IMR-90 (cell line): ENCODE results near the gene SLIT1. TPM values are rescaled to one million over a fixed set of nuclear protein-coding genes. Genes with fewer than 3 reads are reported as not detected.

ENCODE experiments used
- ATAC-seq: fragments of 200-7000 bp; cut with Tn5 transposase; 2 replicates; pipeline ENCODE4 v1.9.1; 2020; ENCODE audit warnings: low read depth, mild to moderate bottlenecking, moderate library complexity
- BruUV-seq: library from RNA; stranded (reverse); fragments of 400-500 nt; replicated peaks from 2 replicates; lab custom pipeline; 2021; lab: Mats Ljungman, UMichigan
- CTCF ChIA-PET: fragments of 300-600 bp; formaldehyde crosslinking; extraction: SDS; loops from one replicate; lab custom pipeline; 2021; ENCODE audit warnings: antibody characterized with exemption; lab: Yijun Ruan, JAX
- POLR2A ChIA-PET: fragments of 300-600 bp; sonication (Branson Sonifier 250); formaldehyde crosslinking; loops from one replicate; lab custom pipeline; 2022; ENCODE audit warnings: antibody characterized with exemption; ENCODE audit not compliant: unreplicated experiment; lab: Charles Lee
- DNase-seq: peaks from one replicate; pipeline ENCODE4 v3.0.0; 2013
- H2AFZ ChIP-seq: replicated peaks from 2 replicates; pipeline ENCODE3; 2013; ENCODE audit warnings: low read length, mild to moderate bottlenecking; ENCODE audit not compliant: poor library complexity
- H2AK5ac ChIP-seq: 2 replicates; pipeline ENCODE4 v1.6.1; 2013; ENCODE audit warnings: low read depth, low read length, inconsistent platforms
- H2AK9ac ChIP-seq: replicated peaks from 2 replicates; pipeline ENCODE3; 2013; ENCODE audit warnings: mild to moderate bottlenecking, low read depth, low read length, moderate library complexity; ENCODE audit not compliant: poor library complexity
- H2BK120ac ChIP-seq: 2 replicates; pipeline ENCODE4 v1.6.1; 2013; ENCODE audit warnings: low read depth, low read length, inconsistent platforms
- H2BK15ac ChIP-seq: 3 replicates; pipeline ENCODE4 v1.6.1; 2013; ENCODE audit warnings: low read depth, low read length, inconsistent platforms
- H2BK20ac ChIP-seq: 2 replicates; pipeline ENCODE4 v1.6.1; 2013; ENCODE audit warnings: low read depth, mild to moderate bottlenecking, inconsistent platforms, low read length, moderate library complexity
- H2BK5ac ChIP-seq: 2 replicates; pipeline ENCODE4 v1.6.1; 2013; ENCODE audit warnings: mild to moderate bottlenecking, low read depth, low read length, inconsistent platforms; ENCODE audit not compliant: poor library complexity, severe bottlenecking
- H3K14ac ChIP-seq: replicated peaks from 2 replicates; pipeline ENCODE4 v1.6.1; 2013; ENCODE audit warnings: low read depth, low read length, inconsistent platforms
- H3K18ac ChIP-seq: 2 replicates; pipeline ENCODE4 v1.6.1; 2013; ENCODE audit warnings: low read depth, low read length, control low read depth
- H3K23ac ChIP-seq: 2 replicates; pipeline ENCODE4 v1.6.1; 2013; ENCODE audit warnings: low read depth, low read length, inconsistent platforms
- H3K27ac ChIP-seq: 2 replicates; pipeline ENCODE4 v1.5.1; 2013; ENCODE audit warnings: mild to moderate bottlenecking, control low read depth, low read length; ENCODE audit not compliant: insufficient read depth
- H3K27me3 ChIP-seq: 2 replicates; pipeline ENCODE4 v1.6.1; 2013; ENCODE audit warnings: low read length; ENCODE audit not compliant: control insufficient read depth, insufficient read depth
- H3K36me3 ChIP-seq: 2 replicates; pipeline ENCODE4 v1.6.1; 2013; ENCODE audit warnings: low read length, mixed read lengths; ENCODE audit not compliant: control insufficient read depth, insufficient read depth
- H3K4ac ChIP-seq: 2 replicates; pipeline ENCODE4 v1.6.1; 2013; ENCODE audit warnings: low read depth, low read length, inconsistent platforms
- H3K4me1 ChIP-seq: 2 replicates; pipeline ENCODE4 v1.6.1; 2013; ENCODE audit warnings: low read length, mixed read lengths; ENCODE audit not compliant: control insufficient read depth, insufficient read depth
- H3K4me2 ChIP-seq: 2 replicates; pipeline ENCODE4 v1.6.1; 2013; ENCODE audit warnings: low read depth, mild to moderate bottlenecking, control low read depth, low read length, moderate library complexity
- H3K4me3 ChIP-seq: 2 replicates; pipeline ENCODE4 v1.5.1; 2013; ENCODE audit warnings: low read depth, mild to moderate bottlenecking, control low read depth, low read length, moderate library complexity; ENCODE audit not compliant: insufficient read depth
- H3K56ac ChIP-seq: 2 replicates; pipeline ENCODE4 v1.6.1; 2013; ENCODE audit warnings: low read length, inconsistent platforms; ENCODE audit not compliant: insufficient read depth; ENCODE audit errors: extremely low read depth
- H3K79me1 ChIP-seq, 2 experiments: 2 replicates each; pipeline ENCODE4 v1.6.1; 2013; ENCODE audit warnings: low read length in 2 of 2, inconsistent platforms in 1 of 2, low read depth in 1 of 2
- H3K9ac ChIP-seq: 2 replicates; pipeline ENCODE4 v1.6.1; 2013; ENCODE audit warnings: low read depth, low read length, control low read depth
- H3K9me1 ChIP-seq: 2 replicates; pipeline ENCODE4 v1.6.1; 2013; ENCODE audit warnings: low read length, inconsistent platforms; ENCODE audit not compliant: insufficient read depth
- H3K9me3 ChIP-seq: 2 replicates; pipeline ENCODE4 v1.6.1; 2013; ENCODE audit warnings: low read length; ENCODE audit not compliant: control insufficient read depth, insufficient read depth
- H4K20me1 ChIP-seq: 2 replicates; pipeline ENCODE4 v1.6.1; 2013; ENCODE audit warnings: low read length, inconsistent platforms; ENCODE audit not compliant: insufficient read depth
- H4K5ac ChIP-seq: 2 replicates; pipeline ENCODE4 v1.6.1; 2013; ENCODE audit warnings: mild to moderate bottlenecking, low read depth, low read length, control low read depth
- H4K8ac ChIP-seq, 2 experiments: 2 replicates each; pipeline ENCODE4 v1.6.1; 2013; ENCODE audit warnings: low read depth in 2 of 2, low read length in 2 of 2, control low read depth in 1 of 2, inconsistent platforms in 1 of 2
- H4K91ac ChIP-seq: 2 replicates; pipeline ENCODE4 v1.6.1; 2013; ENCODE audit warnings: low read depth, low read length, inconsistent platforms; ENCODE audit not compliant: insufficient read depth
- CEBPB ChIP-seq: IDR thresholded peaks from 2 replicates; pipeline ENCODE4 v1.6.1; 2012; ENCODE audit warnings: low read depth, low read length, improper control_type of control experiment
- CHD1 ChIP-seq: IDR thresholded peaks from 2 replicates; pipeline ENCODE4 v1.6.1; 2012; ENCODE audit warnings: low read depth, low read length, improper control_type of control experiment
- MAFK ChIP-seq: IDR thresholded peaks from 2 replicates; pipeline ENCODE4 v1.6.1; 2012; ENCODE audit warnings: low read depth, low read length, improper control_type of control experiment
- MAZ ChIP-seq: IDR thresholded peaks from 2 replicates; pipeline ENCODE4 v1.6.1; 2012; ENCODE audit warnings: low read depth, mild to moderate bottlenecking, low read length, improper control_type of control experiment, moderate library complexity, borderline replicate concordance
- MXI1 ChIP-seq: IDR thresholded peaks from 2 replicates; pipeline ENCODE4 v1.6.1; 2012; ENCODE audit warnings: low read depth, mild to moderate bottlenecking, low read length, moderate library complexity, borderline replicate concordance
- NFE2L2 ChIP-seq: fragments of 150-350 bp; IDR thresholded peaks from 2 replicates; pipeline ENCODE4 v1.6.1; 2016; ENCODE audit warnings: low read depth, mild to moderate bottlenecking, low read length
- POLR2A ChIP-seq: IDR thresholded peaks from 2 replicates; pipeline ENCODE4 v1.6.1; 2012; ENCODE audit warnings: mild to moderate bottlenecking, low read depth, low read length
- RFX5 ChIP-seq: IDR thresholded peaks from 2 replicates; pipeline ENCODE4 v1.8.0; 2012; ENCODE audit warnings: low read depth, mild to moderate bottlenecking, low read length, moderate library complexity
- SMC3 ChIP-seq: fragments of 150-350 bp; IDR thresholded peaks from 2 replicates; pipeline ENCODE4 v1.6.1; 2016; ENCODE audit warnings: low read depth, mild to moderate bottlenecking, antibody characterized with exemption, low read length, moderate library complexity
- WGBS, 2 experiments: methylation state at CpG; one replicate each; pipeline versions ENCODE4 v1.1.5 to v1.1.7; 2013; ENCODE audit warnings: missing lambda C conversion rate in 2 of 2; ENCODE audit not compliant: insufficient read length in 1 of 2; ENCODE audit errors: extremely low coverage in 2 of 2; 5-methylcytosine and 5-hydroxymethylcytosine counted together
- dilution Hi-C: fragments of 300-500 bp; cut with HindIII; formaldehyde crosslinking; loops from one replicate; pipeline ENCODE4 v1.14.3; 2018; ENCODE audit warnings: low sequenced_read_pairs; ENCODE audit not compliant: unreplicated experiment
- in situ Hi-C: fragments of 300-500 bp; cut with MboI; formaldehyde crosslinking; loops from 3 replicates; pipeline ENCODE4 v1.14.3; 2019; ENCODE audit warnings: low sequenced_read_pairs, inconsistent platforms, mixed read lengths
- intact Hi-C: fragments of 100-400 bp; cut with micrococcal nuclease; formaldehyde crosslinking; loops from 2 replicates; pipeline ENCODE4 v1.10.0; 2022
- polyA plus RNA-seq, 3 experiments: library from polyadenylated mRNA; depleted of rRNA; stranded (reverse); fragments of >200 nt; gene quantifications; 2 replicates each; pipeline ENCODE4 v1.2.3, GENCODE V29; 2012; ENCODE audit warnings: low replicate concordance in 1 of 3
- total RNA-seq: library from RNA; depleted of rRNA; stranded (reverse); fragments of >200 nt; gene quantifications from 2 replicates; pipeline ENCODE4 v1.2.3, GENCODE V29; 2012

The SLIT1 gene
- total and polyA plus RNA-seq, 2 of the 4 experiments (the other 2 are of a cell fraction): under 0.01 TPM

DNA sequence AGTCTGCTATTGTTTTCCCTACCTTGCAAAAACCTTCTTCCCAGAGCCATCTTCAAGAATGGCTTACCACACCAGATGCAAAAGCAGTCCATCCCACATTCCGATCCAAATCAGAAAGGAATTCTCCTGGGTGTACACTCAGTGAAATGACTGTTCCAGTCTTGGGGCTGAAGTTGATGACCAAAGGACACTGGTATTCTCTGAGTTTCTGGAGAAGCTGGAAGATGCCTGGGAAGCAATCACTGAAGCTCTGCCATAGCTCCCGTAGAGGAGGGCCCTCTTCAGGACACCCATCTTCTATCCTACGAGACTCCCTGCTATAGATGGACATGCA lies 197.9 kb downstream of the SLIT1 start:
- in situ Hi-C loops: no loop called here

More for the DNA sequence above, 197.9 kb downstream of the SLIT1 start:
- H3K4me1 ChIP-seq: peaks cover 11% of the 10 kb centered on the region
- no peaks in the 10 kb centered on the region; the same call in 1 of the 2 replicates for H3K36me3 ChIP-seq
- POLR2A ChIA-PET: interaction anchor here (0.6 kb wide), 1 partner anchor 480 kb away, joined by 8 read pairs; no protein-coding TSS in a partner anchor
- H2AFZ ChIP-seq: no peak overlapping the region
- no peak overlapping the region for H3K56ac ChIP-seq
- H2AK5ac ChIP-seq: no peak overlapping the region
- H2BK20ac ChIP-seq: 0 out of 2 replicates have a peak overlapping the region, but pooled peaks have one; percentile 11
- H3K4ac ChIP-seq: peak overlapping the region; percentile 22
- TF ChIP-seq MAFK (no peak), CEBPB (no peak), MAZ (no peak), MXI1 (no peak), CHD1 (no peak), RFX5 (no peak), SMC3 (no peak), POLR2A (no peak), NFE2L2 (no peak)
- H3K4me2 ChIP-seq: no peak overlapping the region
- ATAC-seq (peak; percentile 30), DNase-seq (peak; percentile 59)
- peak overlapping the region; percentile 18; the same call in 1 of the 2 replicates for H3K23ac ChIP-seq
- CTCF ChIA-PET: no interaction called here
- no peaks in the 10 kb centered on the region for H3K9me3 ChIP-seq
- WGBS, 2 experiments: no CpG with 5 or more reads among the region's 3 CpGs
- intact Hi-C loops: no loop called here
- H2BK120ac ChIP-seq: no peak overlapping the region
- no peak overlapping the region for H4K5ac ChIP-seq
- BruUV-seq: no TSS peak
- no peak overlapping the region for H3K27ac ChIP-seq
- H3K14ac ChIP-seq: peak overlapping the region; percentile 39
- H2BK5ac ChIP-seq: no peak overlapping the region
- H4K20me1 ChIP-seq: 0 out of 2 replicates have a peak, but pooled peaks cover 4% of the 10 kb centered on the region
- H3K27me3 ChIP-seq: no peaks in the 10 kb centered on the region
- H3K9me1 ChIP-seq: peaks cover 17% of the 10 kb centered on the region
- no peak overlapping the region for H2BK15ac ChIP-seq
- H3K18ac ChIP-seq: no peak overlapping the region
- no peak overlapping the region for H2AK9ac ChIP-seq
- H3K9ac ChIP-seq: no peak overlapping the region
- dilution Hi-C loops: no loop called here
- peaks cover 0 to 16% of the 10 kb centered on the region in 2 experiments; a peak in 2 of 4 replicates for H3K79me1 ChIP-seq
- no peak overlapping the region for H4K91ac ChIP-seq
- no peak overlapping the region for H3K4me3 ChIP-seq
- peak overlapping the region in 1 of 2 experiments; percentile 27; a peak in 1 of 4 replicates for H4K8ac ChIP-seq
